ENCODE measurements around the gene MRRF. TPM values are rescaled to one million over a fixed set of nuclear protein-coding genes. Genes with fewer than 3 reads are reported as not detected.

Gene MRRF
- total RNA-seq, 3 donors from 2014 or later (not counting 1 experiment from before 2014, with no cell fraction given) = 17.7 to 29.9 (median 21.3) TPM

DNA sequence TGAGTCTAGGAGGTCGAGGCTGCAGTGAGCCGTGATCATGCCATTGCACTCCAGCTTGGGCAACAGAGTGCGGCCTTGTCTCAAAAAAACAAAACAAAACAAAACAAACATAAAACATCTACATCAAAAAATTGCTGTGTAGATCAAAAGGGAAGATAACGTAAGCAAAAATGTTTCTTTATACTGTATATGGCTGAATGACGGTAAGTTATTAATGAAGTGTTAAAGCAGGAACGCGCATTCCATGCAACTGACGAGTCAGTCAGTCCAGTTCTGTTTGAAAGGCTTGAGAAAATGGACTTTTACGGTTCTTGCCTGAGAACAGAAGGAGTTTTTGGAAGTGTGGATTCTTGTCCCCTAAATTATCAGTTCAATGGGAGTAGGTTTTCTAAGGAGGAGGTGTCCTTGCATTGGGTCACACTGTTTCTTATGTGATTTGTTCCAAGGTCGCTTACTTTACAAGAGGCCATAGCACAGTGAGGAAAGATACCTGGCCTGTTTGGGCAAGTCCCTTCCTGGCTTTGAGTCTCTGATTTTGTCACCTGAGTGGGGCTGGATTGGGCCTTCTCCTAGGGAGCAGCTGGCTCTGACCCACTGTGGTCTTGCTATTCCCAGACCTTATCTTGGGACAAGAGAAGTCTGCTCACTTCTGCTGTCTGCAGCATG, 99.6 kb downstream of the MRRF start:
- ATAC-seq (no peak), DNase-seq (no peak)
- no peaks in the 10 kb centered on the region for H3K36me3 ChIP-seq (ENCODE audit: control insufficient read depth, insufficient read depth, low read length)
- no peak for TF ChIP-seq CTCF (IDR thresholded peaks at IDR 0.05)
- H3K27ac ChIP-seq (ENCODE audit: low read length) = no peak overlapping the region
- no peaks in the 10 kb centered on the region for H3K36me3 Mint-ChIP-seq
- WGBS (ENCODE audit: insufficient coverage) = 95% methylated on average over 7 of the region's 10 CpGs
- no peak overlapping the region for H3K27ac Mint-ChIP-seq
- H3K9me3 Mint-ChIP-seq = no peaks in the 10 kb centered on the region
- H3K4me3 ChIP-seq (ENCODE audit: low read length) = no peak overlapping the region
- no peaks in the 10 kb centered on the region for H3K4me1 Mint-ChIP-seq
- intact Hi-C loops (cut with micrococcal nuclease) = no loop called here
- no peaks in the 10 kb centered on the region for H3K27me3 ChIP-seq (ENCODE audit: control insufficient read depth, insufficient read depth, low read length)
- no peaks in the 10 kb centered on the region for H3K9me3 ChIP-seq (ENCODE audit: control insufficient read depth, insufficient read depth, low read length)
- H3K27me3 Mint-ChIP-seq (ENCODE audit: low read depth in 2 of 2) = no peaks in the 10 kb centered on the region
- H3K4me3 Mint-ChIP-seq = no peak overlapping the region
- no peaks in the 10 kb centered on the region for H3K4me1 ChIP-seq (ENCODE audit: control insufficient read depth, insufficient read depth, low read length)

GRCh38 chr9:122364783-122365150, 100.1 kb downstream of the MRRF start:
- Mint-ChIP-seq H3K9me3 (no peaks in the 10 kb centered on the region), H3K27ac (no peak overlapping the region), H3K27me3 (ENCODE audit: low read depth in 2 of 2) (no peaks in the 10 kb centered on the region), H3K4me3 (no peak overlapping the region), H3K36me3 (no peaks in the 10 kb centered on the region), H3K4me1 (peaks cover 0 to under 1% of the 10 kb centered on the region in 2 donors)
- no peak for TF ChIP-seq CTCF (IDR thresholded peaks at IDR 0.05)
- Histone ChIP-seq H3K4me1 (ENCODE audit: control insufficient read depth, insufficient read depth, low read length) (no peaks in the 10 kb centered on the region), H3K36me3 (ENCODE audit: control insufficient read depth, insufficient read depth, low read length) (no peaks in the 10 kb centered on the region), H3K27ac (ENCODE audit: low read length) (no peak overlapping the region), H3K27me3 (ENCODE audit: control insufficient read depth, insufficient read depth, low read length) (no peaks in the 10 kb centered on the region), H3K9me3 (ENCODE audit: control insufficient read depth, insufficient read depth, low read length) (no peaks in the 10 kb centered on the region), H3K4me3 (ENCODE audit: low read length) (no peak overlapping the region)
- ATAC-seq (no peak), DNase-seq (no peak)
- intact Hi-C loops (cut with micrococcal nuclease) = no loop called here
- 81% methylated on average over 10 of the region's 10 CpGs for WGBS (ENCODE audit: insufficient coverage)

DNA sequence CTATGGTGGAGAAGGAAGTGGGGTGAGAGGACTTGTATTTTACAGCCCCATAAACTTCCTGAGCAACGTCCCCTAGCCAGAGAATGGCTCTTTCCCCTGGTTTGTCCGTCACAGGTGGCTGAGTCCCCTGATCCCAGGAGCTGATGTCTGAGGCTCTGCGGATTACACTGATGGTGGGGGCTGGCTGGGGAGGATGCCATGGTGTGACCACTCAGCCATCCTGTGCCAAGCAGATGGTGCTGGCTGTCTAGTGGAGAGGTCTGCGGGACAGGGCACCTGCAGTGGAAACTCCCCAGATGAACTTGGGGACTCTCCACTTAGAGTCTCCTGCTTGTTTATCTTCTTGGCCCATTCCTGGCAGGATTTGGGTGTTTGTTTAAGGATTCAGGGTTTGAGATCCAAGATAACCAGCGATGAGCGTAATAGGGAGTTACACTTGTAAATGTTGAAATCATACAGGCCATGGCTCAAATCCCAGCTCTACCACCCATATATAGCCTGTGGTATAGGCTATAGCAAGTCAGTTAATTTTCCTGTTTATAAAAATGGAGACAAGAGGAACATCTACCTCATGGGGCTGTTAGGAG, 101.5 kb downstream of the MRRF start:
- ATAC-seq = no peak
- H3K9me3 Mint-ChIP-seq = no peaks in the 10 kb centered on the region

More for the DNA sequence above, 101.5 kb downstream of the MRRF start:
- intact Hi-C loops (cut with micrococcal nuclease) = no loop called here
- H3K27me3 Mint-ChIP-seq (ENCODE audit: low read depth in 2 of 2) = no peaks in the 10 kb centered on the region
- no peak for TF ChIP-seq CTCF (IDR thresholded peaks at IDR 0.05)
- H3K9me3 ChIP-seq (ENCODE audit: control insufficient read depth, insufficient read depth, low read length) = no peaks in the 10 kb centered on the region
- WGBS (ENCODE audit: insufficient coverage) = 88% methylated on average over 4 of the region's 6 CpGs
- H3K27ac ChIP-seq (ENCODE audit: low read length) = no peak overlapping the region
- no peaks in the 10 kb centered on the region for H3K36me3 Mint-ChIP-seq
- no peak for DNase-seq
- H3K4me3 Mint-ChIP-seq = no peak overlapping the region
- H3K27ac Mint-ChIP-seq = no peak overlapping the region
- no peaks in the 10 kb centered on the region for H3K27me3 ChIP-seq (ENCODE audit: control insufficient read depth, insufficient read depth, low read length)
- peaks cover 13% of the 10 kb centered on the region in 2 donors for H3K4me1 Mint-ChIP-seq
- peaks cover 10% of the 10 kb centered on the region for H3K4me1 ChIP-seq (ENCODE audit: control insufficient read depth, insufficient read depth, low read length)
- H3K36me3 ChIP-seq (ENCODE audit: control insufficient read depth, insufficient read depth, low read length) = no peaks in the 10 kb centered on the region
- H3K4me3 ChIP-seq (ENCODE audit: low read length) = no peak overlapping the region

Measured in natural killer cell (primary cell).